Astrocyte (in vitro differentiated cells and primary cell): ENCODE results near the gene MYO5A. TPM values are rescaled to one million over a fixed set of nuclear protein-coding genes. Genes with fewer than 3 reads are reported as not detected.

Experiments
- DNase-seq: peaks from one replicate; pipeline ENCODE4 v3.0.0-alpha.2; 2010; ENCODE audit warnings: low read depth
- FAIRE-seq: peaks from 2 replicates; lab custom pipeline; 2011; peaks lifted over from hg19 to GRCh38; lab: Jason Lieb, UNC
- H2AFZ ChIP-seq: 2 replicates; pipeline ENCODE4 v1.6.0; 2012; ENCODE audit warnings: low read depth, low read length, inconsistent platforms
- H3K27ac ChIP-seq: 2 replicates; pipeline ENCODE4 v1.5.1; 2011; ENCODE audit warnings: low read depth, low read length, inconsistent platforms
- H3K27me3 ChIP-seq: 2 replicates; pipeline ENCODE4 v1.6.0; 2011; ENCODE audit warnings: low read length, inconsistent platforms; ENCODE audit not compliant: insufficient read depth
- H3K36me3 ChIP-seq: 2 replicates; pipeline ENCODE4 v1.5.1; 2011; ENCODE audit warnings: low read length, inconsistent platforms; ENCODE audit not compliant: insufficient read depth
- H3K4me1 ChIP-seq: 2 replicates; pipeline ENCODE4 v1.5.1; 2011; ENCODE audit warnings: low read length, inconsistent platforms; ENCODE audit not compliant: insufficient read depth
- H3K4me2 ChIP-seq: 2 replicates; pipeline ENCODE4 v1.6.0; 2012; ENCODE audit warnings: low read length, inconsistent platforms
- H3K4me3 ChIP-seq: 2 replicates; pipeline ENCODE4 v1.5.1; 2011; ENCODE audit warnings: low read depth, mild to moderate bottlenecking, low read length, inconsistent platforms; ENCODE audit not compliant: insufficient read depth
- H3K79me2 ChIP-seq: 2 replicates; pipeline ENCODE4 v1.6.0; 2012; ENCODE audit warnings: mild to moderate bottlenecking, low read length, inconsistent platforms; ENCODE audit not compliant: insufficient read depth
- H3K9ac ChIP-seq: 2 replicates; pipeline ENCODE4 v1.6.0; 2012; ENCODE audit warnings: mild to moderate bottlenecking, low read length, inconsistent platforms
- H3K9me3 ChIP-seq: 2 replicates; pipeline ENCODE4 v1.5.1; 2012; ENCODE audit warnings: low read depth, mild to moderate bottlenecking, low read length, inconsistent platforms; ENCODE audit not compliant: insufficient read depth
- H4K20me1 ChIP-seq: 2 replicates; pipeline ENCODE4 v1.6.0; 2012; ENCODE audit warnings: low read length, inconsistent platforms; ENCODE audit not compliant: insufficient read depth
- H3K27ac Mint-ChIP-seq: one replicate; pipeline ENCODE4 v1.8.0; 2021; ENCODE audit warnings: mild to moderate bottlenecking, mixed read lengths; ENCODE audit not compliant: unreplicated experiment
- H3K27me3 Mint-ChIP-seq: one replicate; pipeline ENCODE4 v1.8.0; 2021; ENCODE audit warnings: low read depth, mixed read lengths; ENCODE audit not compliant: unreplicated experiment
- H3K36me3 Mint-ChIP-seq: one replicate; pipeline ENCODE4 v1.8.0; 2021; ENCODE audit warnings: low read depth, mixed read lengths; ENCODE audit not compliant: unreplicated experiment
- H3K4me1 Mint-ChIP-seq: one replicate; pipeline ENCODE4 v1.8.0; 2021; ENCODE audit warnings: low read depth, mixed read lengths; ENCODE audit not compliant: unreplicated experiment
- H3K4me3 Mint-ChIP-seq: one replicate; pipeline ENCODE4 v1.8.0; 2021; ENCODE audit warnings: mild to moderate bottlenecking, moderate library complexity, mixed read lengths; ENCODE audit not compliant: unreplicated experiment
- H3K9me3 Mint-ChIP-seq: one replicate; pipeline ENCODE4 v1.8.0; 2021; ENCODE audit warnings: mild to moderate bottlenecking, mixed read lengths; ENCODE audit not compliant: unreplicated experiment
- EZH2 ChIP-seq: IDR thresholded peaks from 2 replicates; pipeline ENCODE4 v1.6.1; 2012; ENCODE audit warnings: mild to moderate bottlenecking, low read length, inconsistent platforms; ENCODE audit not compliant: insufficient read depth
- total RNA-seq: library from RNA; stranded (reverse); gene quantifications from 2 replicates; pipeline ENCODE4 v1.2.1, GENCODE V29; 2021
- TF ChIP-seq, protein P1 (sequence below): IDR thresholded peaks from 2 replicates; pipeline ENCODE4 v1.5.1; 2011; ENCODE audit warnings: low read depth, mild to moderate bottlenecking, inconsistent platforms, low read length, moderate library complexity; ENCODE audit not compliant: insufficient read depth

MYO5A gene
- total RNA-seq, 1 donor from 2014 or later: 47.6 TPM

DNA sequence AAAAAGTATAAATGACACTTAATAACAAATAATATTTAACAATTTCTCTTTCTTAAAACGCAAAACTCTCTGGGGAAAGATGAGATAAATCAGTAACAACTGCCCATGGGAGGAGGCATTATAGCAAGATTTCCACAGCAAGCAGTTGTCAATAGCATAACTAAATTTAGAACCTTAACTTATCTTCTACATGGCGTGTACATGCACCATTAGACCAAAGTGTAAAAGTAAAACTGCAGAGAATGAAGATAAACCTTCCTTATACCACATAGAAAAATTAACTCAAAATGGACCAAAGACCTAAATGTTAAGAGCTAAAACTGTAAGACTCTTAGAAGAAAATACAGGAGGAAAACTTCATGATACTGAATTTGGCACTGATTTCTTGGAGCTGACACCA is 39.9 kb downstream of the MYO5A start:
- Histone ChIP-seq H3K4me3 (no peak overlapping the region), H3K4me1 (peaks cover 6% of the 10 kb centered on the region), H3K36me3 (no peaks in the 10 kb centered on the region), H3K4me2 (no peak overlapping the region), H4K20me1 (peaks cover 9% of the 10 kb centered on the region), H3K79me2 (peaks cover 44% of the 10 kb centered on the region), H3K9me3 (no peaks in the 10 kb centered on the region), H2AFZ (no peak overlapping the region), H3K27me3 (no peaks in the 10 kb centered on the region), H3K27ac (no peak overlapping the region), H3K9ac (no peak overlapping the region)
- H3K4me1 Mint-ChIP-seq: peaks cover 26% of the 10 kb centered on the region
- no peak for TF ChIP-seq EZH2
- TF ChIP-seq, protein P1, sequence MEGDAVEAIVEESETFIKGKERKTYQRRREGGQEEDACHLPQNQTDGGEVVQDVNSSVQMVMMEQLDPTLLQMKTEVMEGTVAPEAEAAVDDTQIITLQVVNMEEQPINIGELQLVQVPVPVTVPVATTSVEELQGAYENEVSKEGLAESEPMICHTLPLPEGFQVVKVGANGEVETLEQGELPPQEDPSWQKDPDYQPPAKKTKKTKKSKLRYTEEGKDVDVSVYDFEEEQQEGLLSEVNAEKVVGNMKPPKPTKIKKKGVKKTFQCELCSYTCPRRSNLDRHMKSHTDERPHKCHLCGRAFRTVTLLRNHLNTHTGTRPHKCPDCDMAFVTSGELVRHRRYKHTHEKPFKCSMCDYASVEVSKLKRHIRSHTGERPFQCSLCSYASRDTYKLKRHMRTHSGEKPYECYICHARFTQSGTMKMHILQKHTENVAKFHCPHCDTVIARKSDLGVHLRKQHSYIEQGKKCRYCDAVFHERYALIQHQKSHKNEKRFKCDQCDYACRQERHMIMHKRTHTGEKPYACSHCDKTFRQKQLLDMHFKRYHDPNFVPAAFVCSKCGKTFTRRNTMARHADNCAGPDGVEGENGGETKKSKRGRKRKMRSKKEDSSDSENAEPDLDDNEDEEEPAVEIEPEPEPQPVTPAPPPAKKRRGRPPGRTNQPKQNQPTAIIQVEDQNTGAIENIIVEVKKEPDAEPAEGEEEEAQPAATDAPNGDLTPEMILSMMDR: no peak
- FAIRE-seq: no peak
- no peaks in the 10 kb centered on the region for H3K36me3 Mint-ChIP-seq
- no peaks in the 10 kb centered on the region for H3K9me3 Mint-ChIP-seq
- H3K4me3 Mint-ChIP-seq: no peak overlapping the region
- H3K27ac Mint-ChIP-seq: no peak overlapping the region
- no peaks in the 10 kb centered on the region for H3K27me3 Mint-ChIP-seq
- DNase-seq: no peak

DNA sequence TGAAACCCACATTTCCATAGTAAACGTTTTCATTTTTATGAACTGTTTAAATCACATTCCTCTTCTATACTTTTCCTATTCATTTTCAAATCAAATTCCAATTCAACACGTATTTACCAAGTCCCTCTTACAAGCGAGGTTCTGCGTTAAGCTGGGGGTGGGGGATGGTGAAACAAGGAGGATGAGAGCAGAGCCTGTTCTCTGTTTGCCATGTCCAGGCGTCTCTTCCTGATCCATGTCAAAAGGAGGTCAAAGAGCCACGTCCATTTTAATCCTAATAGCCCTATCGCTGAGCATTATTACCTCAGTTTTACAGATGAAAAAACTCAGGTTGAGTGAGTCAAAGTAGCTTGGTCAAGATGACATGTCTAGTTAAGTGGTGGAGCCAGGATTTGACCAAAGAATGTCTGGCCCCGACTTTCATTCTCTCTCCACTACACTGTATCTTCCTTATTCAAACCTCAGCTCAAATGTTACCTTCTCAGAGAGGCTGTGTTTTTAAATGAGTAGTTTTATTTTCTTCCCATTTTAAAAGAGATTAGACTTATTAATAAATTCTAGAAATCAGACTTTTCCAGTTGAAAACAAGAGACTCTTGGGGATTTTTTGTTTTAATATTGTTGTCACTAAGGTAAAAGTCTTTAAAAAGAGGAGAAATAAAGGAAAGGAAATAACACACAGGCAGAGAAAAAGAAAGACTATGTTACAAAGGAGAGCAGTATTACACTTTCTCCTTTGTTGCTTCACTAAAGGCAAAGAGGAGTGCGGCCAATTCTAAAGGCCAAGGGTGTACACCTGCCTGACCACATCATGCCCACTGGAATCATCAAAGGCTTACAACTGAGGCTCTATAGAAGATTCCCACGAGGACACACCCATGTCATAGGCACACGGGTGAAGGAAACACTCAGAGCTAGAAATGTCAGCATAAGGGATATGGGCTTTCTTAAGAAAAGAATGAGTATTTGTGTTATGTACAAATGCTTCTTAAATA is 42.4 kb downstream of the MYO5A start:
- Histone ChIP-seq H3K4me3 (no peak overlapping the region), H3K9ac (no peak overlapping the region), H3K79me2 (peaks cover 39% of the 10 kb centered on the region), H3K4me1 (peaks cover 27% of the 10 kb centered on the region), H4K20me1 (peaks cover 6% of the 10 kb centered on the region), H2AFZ (no peak overlapping the region), H3K27ac (no peak overlapping the region), H3K27me3 (no peaks in the 10 kb centered on the region), H3K4me2 (peak overlapping the region; percentile 1), H3K36me3 (no peaks in the 10 kb centered on the region), H3K9me3 (no peaks in the 10 kb centered on the region)
- peaks cover 50% of the 10 kb centered on the region for H3K4me1 Mint-ChIP-seq
- H3K27ac Mint-ChIP-seq: peak overlapping the region; percentile 98
- H3K9me3 Mint-ChIP-seq: no peaks in the 10 kb centered on the region
- H3K27me3 Mint-ChIP-seq: no peaks in the 10 kb centered on the region
- FAIRE-seq: no peak
- TF ChIP-seq, protein P1: no peak
- no peak for TF ChIP-seq EZH2
- H3K4me3 Mint-ChIP-seq: peak overlapping the region; percentile 41
- DNase-seq: peak; percentile 52
- no peaks in the 10 kb centered on the region for H3K36me3 Mint-ChIP-seq

DNA sequence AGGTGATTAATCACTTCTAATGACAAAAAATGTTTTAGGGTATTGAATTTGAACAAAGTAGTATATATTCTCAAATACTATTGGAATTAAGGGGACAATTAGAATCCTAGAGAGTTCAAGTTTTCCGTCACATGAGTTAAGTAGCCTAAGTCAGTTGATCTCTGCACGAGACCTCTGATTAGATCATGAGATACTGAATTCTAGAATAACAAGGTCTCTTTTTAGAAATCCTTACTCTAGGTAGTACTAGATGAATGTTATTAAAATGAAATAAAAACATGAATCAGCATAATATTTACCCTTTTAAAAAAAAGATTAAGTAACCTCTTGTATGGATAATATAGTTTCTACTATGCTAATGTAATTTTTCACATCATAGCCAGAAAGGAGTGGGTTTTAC is 43.4 kb downstream of the MYO5A start:
- Mint-ChIP-seq H3K4me3 (no peak overlapping the region), H3K36me3 (no peaks in the 10 kb centered on the region), H3K4me1 (peaks cover 57% of the 10 kb centered on the region), H3K27ac (no peak overlapping the region), H3K27me3 (no peaks in the 10 kb centered on the region), H3K9me3 (no peaks in the 10 kb centered on the region)
- Histone ChIP-seq H3K9ac (no peak overlapping the region), H3K4me3 (no peak overlapping the region), H2AFZ (no peak overlapping the region), H3K4me2 (no peak overlapping the region), H3K79me2 (peaks cover 46% of the 10 kb centered on the region), H3K4me1 (peaks cover 31% of the 10 kb centered on the region), H4K20me1 (peaks cover 3% of the 10 kb centered on the region), H3K27me3 (no peaks in the 10 kb centered on the region), H3K9me3 (no peaks in the 10 kb centered on the region), H3K27ac (no peak overlapping the region), H3K36me3 (no peaks in the 10 kb centered on the region)
- FAIRE-seq (no peak), DNase-seq (no peak)
- TF ChIP-seq EZH2: no peak
- TF ChIP-seq, protein P1: no peak
